ENCODE data around the gene PLPP1.

The PLPP1 gene

DNA sequence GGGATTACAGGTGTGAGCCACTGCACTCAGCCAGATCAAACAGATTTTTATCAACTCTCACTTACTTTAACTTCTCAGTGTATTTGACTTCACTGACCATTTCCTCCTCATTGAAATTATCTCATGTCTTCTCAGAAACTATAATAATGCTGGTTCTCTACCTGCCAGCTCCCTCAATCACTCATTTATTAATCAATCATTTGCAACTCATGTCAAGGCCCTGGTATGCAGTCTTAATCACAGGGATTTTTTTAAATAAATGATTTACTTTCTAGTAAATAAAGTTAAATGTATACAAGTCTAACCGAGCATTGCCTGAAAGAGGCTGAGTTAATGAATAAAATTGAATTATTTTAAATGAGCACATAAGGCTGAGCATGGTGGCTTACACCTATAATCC is 63.3 kb downstream of the PLPP1 start:
- no peak overlapping the region for H3K4me3 Mint-ChIP-seq
- no peaks in the 10 kb centered on the region for H3K27me3 Mint-ChIP-seq
- no peaks in the 10 kb centered on the region for H3K4me1 Mint-ChIP-seq (ENCODE audit: low read depth in 2 of 2)
- no peak overlapping the region for H3K27ac Mint-ChIP-seq
- DNase-seq (no peak), ATAC-seq (replicated peaks) (no peak)
- H3K9me3 Mint-ChIP-seq, result no peaks in the 10 kb centered on the region
- peaks cover 2% of the 10 kb centered on the region for H3K36me3 Mint-ChIP-seq (ENCODE audit: insufficient read depth)

GRCh38 chr5:55470282-55470681 is 64.5 kb downstream of the PLPP1 start:
- Mint-ChIP-seq H3K27ac (no peak overlapping the region), H3K4me1 (ENCODE audit: low read depth in 2 of 2) (no peaks in the 10 kb centered on the region)

GRCh38 chr5:55469839-55470238 is 64.9 kb downstream of the PLPP1 start:
- H3K27me3 Mint-ChIP-seq, result no peaks in the 10 kb centered on the region
- DNase-seq (no peak), ATAC-seq (replicated peaks) (no peak)
- no peak overlapping the region for H3K4me3 Mint-ChIP-seq
- H3K9me3 Mint-ChIP-seq, result no peaks in the 10 kb centered on the region
- H3K36me3 Mint-ChIP-seq (ENCODE audit: insufficient read depth), result peaks cover 3% of the 10 kb centered on the region
- H3K4me1 Mint-ChIP-seq (ENCODE audit: low read depth in 2 of 2), result no peaks in the 10 kb centered on the region
- H3K27ac Mint-ChIP-seq, result no peak overlapping the region

More at GRCh38 chr5:55470282-55470681, 64.5 kb downstream of the PLPP1 start:
- Mint-ChIP-seq H3K4me3 (no peak overlapping the region), H3K9me3 (no peaks in the 10 kb centered on the region), H3K27me3 (no peaks in the 10 kb centered on the region), H3K36me3 (ENCODE audit: insufficient read depth) (peaks cover 3% of the 10 kb centered on the region)
- ATAC-seq (replicated peaks) (no peak), DNase-seq (no peak)

DNA sequence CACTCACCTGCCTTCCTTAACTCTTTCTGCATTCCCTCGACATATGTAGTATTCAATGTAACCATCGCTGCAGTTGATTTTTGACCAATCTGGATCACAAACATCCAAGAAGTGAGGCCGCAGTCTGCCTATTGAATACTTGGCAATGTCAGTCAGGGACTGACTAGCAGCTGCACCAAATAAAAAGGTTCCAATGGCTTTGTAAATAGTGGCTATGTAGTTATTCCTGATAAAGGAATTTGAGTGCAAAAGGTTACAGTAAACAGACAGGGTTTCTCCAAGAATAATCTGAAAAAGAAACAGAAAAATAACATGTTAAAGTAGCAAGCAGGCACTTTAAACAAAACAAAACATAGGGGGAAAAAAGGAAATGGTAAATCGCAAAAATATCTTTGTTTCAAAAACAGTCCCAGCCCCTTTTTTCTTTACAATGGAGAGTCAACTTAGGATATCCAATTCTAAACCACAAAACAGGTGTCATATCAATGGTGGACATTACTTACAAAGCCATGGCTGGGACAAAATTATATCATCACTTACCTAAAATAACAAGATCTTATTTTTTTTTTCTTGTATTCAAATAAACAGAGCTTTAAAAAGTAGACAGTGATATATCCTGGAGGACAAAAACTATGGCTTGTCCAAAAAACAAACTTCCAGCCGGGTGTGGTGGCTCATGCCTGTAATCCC is 66.8 kb downstream of the PLPP1 start:
- Mint-ChIP-seq H3K9me3 (no peaks in the 10 kb centered on the region), H3K4me3 (no peak overlapping the region), H3K27me3 (no peaks in the 10 kb centered on the region), H3K36me3 (ENCODE audit: insufficient read depth) (peaks cover 5% of the 10 kb centered on the region), H3K4me1 (ENCODE audit: low read depth in 2 of 2) (no peaks in the 10 kb centered on the region), H3K27ac (no peak overlapping the region)
- no peak for DNase-seq
- ATAC-seq (replicated peaks), result no peak

GRCh38 chr5:55463613-55464012 is 71.2 kb downstream of the PLPP1 start:
- no peaks in the 10 kb centered on the region for H3K4me1 Mint-ChIP-seq (ENCODE audit: low read depth in 2 of 2)
- no peaks in the 10 kb centered on the region for H3K9me3 Mint-ChIP-seq
- ATAC-seq (replicated peaks) (no peak), DNase-seq (no peak)
- H3K36me3 Mint-ChIP-seq (ENCODE audit: insufficient read depth), result peaks cover 5% of the 10 kb centered on the region
- H3K27me3 Mint-ChIP-seq, result no peaks in the 10 kb centered on the region
- H3K27ac Mint-ChIP-seq, result no peak overlapping the region
- no peak overlapping the region for H3K4me3 Mint-ChIP-seq

GRCh38 chr5:55459572-55459971 is 75.2 kb downstream of the PLPP1 start:
- ATAC-seq (replicated peaks), result no peak
- peaks cover 2% of the 10 kb centered on the region for H3K36me3 Mint-ChIP-seq (ENCODE audit: insufficient read depth)
- H3K27me3 Mint-ChIP-seq, result no peaks in the 10 kb centered on the region
- DNase-seq, result no peak
- no peak overlapping the region for H3K27ac Mint-ChIP-seq
- H3K4me3 Mint-ChIP-seq, result no peak overlapping the region
- no peaks in the 10 kb centered on the region for H3K9me3 Mint-ChIP-seq
- H3K4me1 Mint-ChIP-seq (ENCODE audit: low read depth in 2 of 2), result no peaks in the 10 kb centered on the region

- H3K4me3 Mint-ChIP-seq, result no peak overlapping the region
- DNase-seq (no peak), ATAC-seq (replicated peaks) (no peak)
- no peaks in the 10 kb centered on the region for H3K9me3 Mint-ChIP-seq
- H3K27me3 Mint-ChIP-seq, result no peaks in the 10 kb centered on the region
- H3K4me1 Mint-ChIP-seq (ENCODE audit: low read depth in 2 of 2), result no peaks in the 10 kb centered on the region
- H3K27ac Mint-ChIP-seq, result no peak overlapping the region
- H3K36me3 Mint-ChIP-seq (ENCODE audit: insufficient read depth), result no peaks in the 10 kb centered on the region
Observed at GRCh38 chr5:55456216-55456895, 78.4 kb downstream of the PLPP1 start.

- Mint-ChIP-seq H3K36me3 (ENCODE audit: insufficient read depth) (no peaks in the 10 kb centered on the region), H3K4me1 (ENCODE audit: low read depth in 2 of 2) (no peaks in the 10 kb centered on the region), H3K4me3 (no peak overlapping the region), H3K9me3 (no peaks in the 10 kb centered on the region), H3K27me3 (no peaks in the 10 kb centered on the region), H3K27ac (no peak overlapping the region)
- ATAC-seq (replicated peaks), result no peak
- no peak for DNase-seq
Observed at GRCh38 chr5:55454282-55454681, 80.5 kb downstream of the PLPP1 start.

- Mint-ChIP-seq H3K4me3 (no peak overlapping the region), H3K9me3 (no peaks in the 10 kb centered on the region), H3K27me3 (no peaks in the 10 kb centered on the region), H3K36me3 (ENCODE audit: insufficient read depth) (no peaks in the 10 kb centered on the region), H3K4me1 (ENCODE audit: low read depth in 2 of 2) (no peaks in the 10 kb centered on the region), H3K27ac (no peak overlapping the region)
- ATAC-seq (replicated peaks), result no peak
- DNase-seq, result no peak
Observed at GRCh38 chr5:55453211-55453610, 81.6 kb downstream of the PLPP1 start.

- no peak overlapping the region for H3K27ac Mint-ChIP-seq
- ATAC-seq (replicated peaks) (no peak), DNase-seq (no peak)
- H3K9me3 Mint-ChIP-seq, result no peaks in the 10 kb centered on the region
- no peak overlapping the region for H3K4me3 Mint-ChIP-seq
- H3K4me1 Mint-ChIP-seq (ENCODE audit: low read depth in 2 of 2), result no peaks in the 10 kb centered on the region
- H3K27me3 Mint-ChIP-seq, result no peaks in the 10 kb centered on the region
- no peaks in the 10 kb centered on the region for H3K36me3 Mint-ChIP-seq (ENCODE audit: insufficient read depth)
Observed at GRCh38 chr5:55451976-55452375, 82.8 kb downstream of the PLPP1 start.

- H3K4me1 Mint-ChIP-seq (ENCODE audit: low read depth in 2 of 2), result no peaks in the 10 kb centered on the region
- no peaks in the 10 kb centered on the region for H3K9me3 Mint-ChIP-seq
- H3K4me3 Mint-ChIP-seq, result no peak overlapping the region
- H3K27ac Mint-ChIP-seq, result no peak overlapping the region
- ATAC-seq (replicated peaks) (no peak), DNase-seq (no peak)
- H3K27me3 Mint-ChIP-seq, result no peaks in the 10 kb centered on the region
- H3K36me3 Mint-ChIP-seq (ENCODE audit: insufficient read depth), result no peaks in the 10 kb centered on the region
Observed at GRCh38 chr5:55450050-55450765, 84.6 kb downstream of the PLPP1 start.

- ATAC-seq (replicated peaks), result no peak
- Mint-ChIP-seq H3K9me3 (no peaks in the 10 kb centered on the region), H3K4me1 (ENCODE audit: low read depth in 2 of 2) (no peaks in the 10 kb centered on the region), H3K4me3 (no peak overlapping the region), H3K27me3 (no peaks in the 10 kb centered on the region), H3K27ac (no peak overlapping the region), H3K36me3 (ENCODE audit: insufficient read depth) (peaks cover 3% of the 10 kb centered on the region)
- DNase-seq, result no peak
Observed at GRCh38 chr5:55446640-55447351, 88.0 kb downstream of the PLPP1 start.

DNA sequence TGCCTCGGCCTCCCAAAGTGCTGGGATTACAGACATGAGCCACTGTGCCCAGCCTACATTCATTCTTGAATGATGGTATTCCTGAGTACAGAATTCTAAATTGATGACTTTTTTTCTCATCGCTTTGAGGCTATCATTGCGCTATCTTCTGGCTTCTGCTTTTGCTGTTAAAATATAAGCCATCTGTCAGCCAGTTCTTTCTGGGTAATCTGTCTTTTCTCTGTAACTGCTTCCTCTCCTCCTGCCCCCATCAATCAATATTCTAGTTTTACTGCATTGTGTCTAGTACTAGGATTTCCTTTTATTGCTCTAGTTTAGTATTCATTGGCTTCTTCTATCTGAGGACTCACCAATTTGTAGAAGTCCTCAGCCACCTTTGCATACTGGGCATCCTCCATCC is 89.0 kb downstream of the PLPP1 start:
- Mint-ChIP-seq H3K27ac (no peak overlapping the region), H3K4me3 (no peak overlapping the region), H3K9me3 (no peaks in the 10 kb centered on the region), H3K36me3 (ENCODE audit: insufficient read depth) (peaks cover 3% of the 10 kb centered on the region), H3K27me3 (no peaks in the 10 kb centered on the region), H3K4me1 (ENCODE audit: low read depth in 2 of 2) (no peaks in the 10 kb centered on the region)
- DNase-seq (no peak), ATAC-seq (replicated peaks) (no peak)
